SIG-M5 (cell line): ENCODE results near the gene KAZALD1.

ENCODE experiments used
- DNase-seq: peaks from one replicate; lab custom pipeline; 2025; lab: John Stamatoyannopoulos, UW

Gene KAZALD1

DNA sequence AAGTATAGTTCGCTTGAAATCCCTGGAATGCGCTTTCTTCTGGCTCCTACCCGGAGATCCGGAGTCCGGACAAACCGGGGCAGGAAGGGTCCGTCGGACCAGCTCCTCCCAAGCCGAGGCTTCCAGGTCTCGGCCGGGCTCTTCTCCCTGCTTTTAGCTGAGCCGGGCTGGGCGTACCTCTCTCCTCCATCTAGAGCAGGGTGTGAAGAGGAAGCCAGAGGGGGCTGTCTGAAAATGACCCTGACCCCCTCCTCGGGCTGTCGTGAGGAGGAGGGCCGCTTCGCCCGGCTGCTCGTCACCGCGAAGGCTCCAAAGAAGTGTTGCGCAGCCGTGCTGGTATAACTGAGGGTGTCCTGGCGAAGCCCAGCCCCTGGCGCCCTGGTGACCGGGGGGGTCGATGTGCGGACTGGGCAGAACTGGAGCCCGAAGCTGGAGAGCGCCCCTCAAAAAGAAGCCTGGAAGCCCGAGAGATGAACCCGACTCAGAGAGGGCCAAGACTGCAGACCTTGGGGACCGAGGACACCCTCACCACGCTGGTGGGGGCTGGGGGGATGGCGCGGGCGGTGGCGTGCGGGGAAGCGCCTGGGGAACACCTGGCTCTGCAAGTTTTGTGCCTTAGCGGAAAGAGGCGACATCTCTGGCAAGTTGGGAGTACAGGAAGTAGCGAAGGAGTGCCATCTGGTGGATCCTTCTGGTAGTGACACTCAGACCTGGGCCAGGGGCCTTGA, 5.7 kb downstream of the KAZALD1 start:
- no peak for DNase-seq

DNA sequence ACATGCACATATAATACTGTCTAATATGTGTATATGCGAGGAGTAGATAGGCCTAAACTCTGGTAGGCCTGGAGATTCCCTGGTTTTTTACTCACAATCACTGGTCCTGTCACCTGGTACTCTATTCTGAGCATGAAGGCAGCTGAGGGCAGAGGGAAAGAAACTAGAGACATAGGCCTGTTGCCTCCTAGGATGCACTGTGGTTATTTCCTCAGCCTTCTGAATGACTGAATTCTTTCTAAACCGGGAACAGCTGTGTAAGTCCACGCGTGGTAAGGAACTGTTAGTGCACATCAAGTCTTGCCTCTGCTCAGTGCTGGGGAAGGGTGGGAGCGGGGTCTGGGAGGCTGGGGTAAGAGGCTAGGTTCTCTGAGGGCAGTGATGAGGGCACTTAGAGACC, 7.7 kb downstream of the KAZALD1 start:
- no peak for DNase-seq

DNA sequence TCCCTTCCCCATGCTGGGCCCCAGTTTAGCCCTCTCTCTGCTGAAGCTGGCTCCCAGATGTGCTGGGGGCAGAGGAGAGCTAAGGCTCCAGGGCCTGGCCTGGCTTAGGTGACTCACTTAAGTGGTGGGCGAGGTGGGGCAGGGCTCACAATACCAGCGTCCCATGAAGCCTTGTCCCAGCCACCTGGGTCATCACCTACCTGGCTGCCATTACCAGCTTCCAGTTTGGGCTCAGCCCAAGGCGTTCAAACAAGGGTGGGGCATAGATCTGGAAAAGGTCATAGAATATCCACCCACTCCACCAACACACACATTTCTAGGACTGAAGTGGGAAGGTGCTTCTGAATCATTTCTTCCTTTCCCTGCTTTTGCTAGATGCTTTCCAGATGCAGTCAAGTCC, 8.3 kb downstream of the KAZALD1 start:
- DNase-seq: no peak

GRCh38 chr10:101071267-101071884, 9.6 kb downstream of the KAZALD1 start:
- DNase-seq: peak; percentile 94

DNA sequence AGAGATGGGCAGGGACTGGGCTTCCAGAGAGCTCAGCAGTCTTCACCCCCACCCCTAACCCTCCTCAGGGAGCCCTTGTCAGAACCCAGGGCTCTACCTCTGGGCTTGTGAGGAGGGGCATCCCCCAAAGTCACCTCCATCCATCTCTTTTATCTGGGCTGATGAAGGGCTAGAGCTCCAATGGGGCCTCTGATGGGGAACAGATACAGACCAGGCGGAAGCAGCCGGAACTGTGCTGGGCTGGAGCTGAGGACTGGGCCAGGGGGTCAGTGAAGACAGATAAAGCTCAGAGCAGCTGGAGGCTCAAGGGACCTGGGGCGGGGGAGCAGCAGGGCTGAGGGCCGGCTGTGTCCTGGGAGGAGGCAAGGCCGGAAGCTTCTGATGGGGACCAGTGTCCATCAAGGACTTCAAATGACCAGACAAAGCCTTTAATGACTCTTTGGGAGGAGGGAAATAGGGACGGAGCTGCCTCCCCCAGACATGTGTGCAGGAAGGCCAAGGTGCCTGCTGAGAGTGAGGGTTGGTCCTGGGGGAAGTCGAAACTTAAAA, 10.2 kb downstream of the KAZALD1 start:
- DNase-seq: no peak

- no peak for DNase-seq
These were observed 11.1 kb downstream of the KAZALD1 start for GRCh38 chr10:101072923-101073322.

DNA sequence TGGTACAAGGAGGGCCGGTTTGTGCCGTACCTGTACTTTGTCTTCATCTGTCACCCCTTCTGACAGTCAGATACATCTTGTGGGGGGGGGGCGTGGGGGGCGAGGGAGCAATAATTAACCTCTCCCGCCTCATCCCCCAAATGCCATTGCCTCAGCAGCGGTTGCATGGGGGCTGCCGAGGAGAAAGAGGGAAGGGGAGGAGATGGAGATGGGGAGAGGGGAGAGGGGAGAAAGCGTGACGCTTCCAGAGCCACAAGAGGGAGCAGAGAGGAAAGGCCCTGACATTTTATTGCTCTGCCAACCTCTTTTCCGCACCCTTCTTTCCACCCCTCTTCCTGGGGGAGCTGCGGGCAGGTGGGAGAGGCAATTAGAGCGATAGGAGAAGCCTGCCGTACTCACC, 11.8 kb downstream of the KAZALD1 start:
- no peak for DNase-seq

DNA sequence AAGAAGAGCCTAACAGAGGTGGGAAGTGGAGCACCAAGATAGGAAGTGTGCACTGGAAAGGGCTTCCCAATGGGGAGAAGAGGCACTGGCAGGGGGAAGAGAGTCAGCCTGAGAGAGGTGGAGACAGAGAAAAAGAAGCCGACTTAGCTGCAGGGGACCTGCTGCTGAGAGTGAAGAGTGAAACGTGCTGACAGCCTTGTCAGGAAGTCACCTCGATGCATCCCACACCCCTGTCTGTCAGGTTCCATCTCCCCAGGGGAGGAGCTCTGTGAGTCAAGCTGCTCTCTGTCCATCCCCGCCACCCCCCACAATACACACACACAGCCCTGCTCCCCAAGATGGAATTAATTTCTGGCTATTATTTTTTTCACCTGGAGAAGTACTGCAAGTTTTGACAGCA, 14.0 kb downstream of the KAZALD1 start:
- no peak for DNase-seq

DNA sequence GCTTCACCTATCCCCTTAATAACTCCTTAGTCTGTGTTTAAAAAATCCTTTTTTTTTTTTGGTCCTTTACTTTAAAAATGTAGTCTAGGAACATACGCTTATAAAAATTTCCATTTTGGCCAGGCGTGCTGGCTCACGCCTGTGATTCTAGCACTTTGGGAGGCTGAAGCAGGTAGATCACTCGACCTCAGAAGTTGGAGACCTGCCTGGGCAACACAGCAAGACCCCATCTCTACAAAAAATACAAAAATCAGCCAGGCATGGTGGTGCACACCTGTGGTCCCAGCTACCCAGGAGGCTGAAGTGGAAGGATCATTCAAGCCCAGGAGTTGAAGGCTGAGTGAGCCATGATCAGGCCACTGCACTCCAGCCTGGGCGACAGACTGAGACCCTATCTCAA, 14.8 kb downstream of the KAZALD1 start:
- no peak for DNase-seq

GRCh38 chr10:101079874-101080273, 18.1 kb downstream of the KAZALD1 start:
- DNase-seq: no peak

DNA sequence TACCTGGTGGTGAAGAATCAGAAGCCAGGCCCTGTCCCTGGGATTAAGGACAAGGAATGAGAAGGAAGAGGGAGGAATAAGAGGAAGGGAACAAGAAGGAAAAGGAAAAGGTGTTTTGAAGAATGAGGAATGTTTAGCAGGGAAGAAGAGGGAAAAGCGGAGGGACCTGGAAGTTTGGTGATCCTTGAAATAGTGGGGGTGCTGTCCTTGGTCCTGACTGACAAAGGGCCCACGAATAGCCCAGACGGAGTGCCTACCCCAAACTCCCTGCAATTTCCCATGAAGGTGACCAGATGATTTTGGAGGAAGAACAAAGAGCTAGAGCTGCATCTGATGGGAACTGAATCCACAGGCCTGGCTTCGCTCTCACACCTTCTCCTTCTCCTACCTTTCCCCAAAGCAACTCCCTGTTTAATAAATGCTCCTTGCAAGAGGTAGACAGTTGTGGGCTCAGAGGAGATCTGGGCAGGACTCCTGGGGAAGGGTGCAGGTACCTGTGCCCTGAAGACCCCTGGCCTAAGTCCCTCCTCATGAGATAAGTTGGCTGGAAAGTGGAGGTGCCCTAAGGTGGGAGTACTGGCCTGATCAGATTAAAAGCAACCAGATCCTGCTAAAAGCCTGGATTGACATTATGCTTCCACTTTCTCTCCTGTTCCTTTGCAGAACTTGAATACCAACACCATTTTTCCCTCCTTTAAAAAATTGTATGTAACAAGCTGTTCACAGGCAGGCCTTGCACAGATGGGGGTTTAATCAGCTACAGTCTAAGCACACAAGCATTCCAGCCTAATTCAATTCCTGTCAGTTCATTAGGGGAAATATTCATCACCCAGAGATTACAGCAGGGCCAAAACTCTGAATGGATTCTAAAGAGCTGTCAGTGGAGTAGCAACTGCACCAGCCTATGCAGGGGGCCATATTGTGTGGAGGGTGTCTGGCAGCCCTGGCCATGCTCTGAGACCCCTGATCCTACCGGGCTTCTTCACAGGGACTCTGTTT, 19.4 kb downstream of the KAZALD1 start:
- DNase-seq: no peak

DNA sequence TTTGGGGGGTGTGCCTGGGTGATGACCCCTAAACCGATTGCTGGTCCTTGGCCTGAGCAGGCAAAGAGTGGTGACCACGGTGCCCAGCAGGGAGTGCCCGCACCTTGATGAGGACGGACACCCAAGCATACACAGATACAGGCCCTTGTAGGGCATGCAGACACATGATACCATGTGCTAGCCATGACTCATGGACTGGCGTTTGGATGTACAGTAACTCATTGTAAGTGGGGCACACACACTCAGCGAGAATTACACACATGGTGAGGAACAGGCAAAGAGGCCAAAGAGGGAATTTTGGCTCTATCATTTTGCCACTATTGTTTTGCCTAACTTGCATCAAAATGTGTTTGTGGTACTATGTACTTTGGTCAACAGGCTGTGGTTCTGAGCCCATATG, 24.1 kb downstream of the KAZALD1 start:
- DNase-seq: no peak

GRCh38 chr10:101087376-101087775, 25.6 kb downstream of the KAZALD1 start:
- DNase-seq: no peak

GRCh38 chr10:101087965-101088364, 26.2 kb downstream of the KAZALD1 start:
- no peak for DNase-seq

DNA sequence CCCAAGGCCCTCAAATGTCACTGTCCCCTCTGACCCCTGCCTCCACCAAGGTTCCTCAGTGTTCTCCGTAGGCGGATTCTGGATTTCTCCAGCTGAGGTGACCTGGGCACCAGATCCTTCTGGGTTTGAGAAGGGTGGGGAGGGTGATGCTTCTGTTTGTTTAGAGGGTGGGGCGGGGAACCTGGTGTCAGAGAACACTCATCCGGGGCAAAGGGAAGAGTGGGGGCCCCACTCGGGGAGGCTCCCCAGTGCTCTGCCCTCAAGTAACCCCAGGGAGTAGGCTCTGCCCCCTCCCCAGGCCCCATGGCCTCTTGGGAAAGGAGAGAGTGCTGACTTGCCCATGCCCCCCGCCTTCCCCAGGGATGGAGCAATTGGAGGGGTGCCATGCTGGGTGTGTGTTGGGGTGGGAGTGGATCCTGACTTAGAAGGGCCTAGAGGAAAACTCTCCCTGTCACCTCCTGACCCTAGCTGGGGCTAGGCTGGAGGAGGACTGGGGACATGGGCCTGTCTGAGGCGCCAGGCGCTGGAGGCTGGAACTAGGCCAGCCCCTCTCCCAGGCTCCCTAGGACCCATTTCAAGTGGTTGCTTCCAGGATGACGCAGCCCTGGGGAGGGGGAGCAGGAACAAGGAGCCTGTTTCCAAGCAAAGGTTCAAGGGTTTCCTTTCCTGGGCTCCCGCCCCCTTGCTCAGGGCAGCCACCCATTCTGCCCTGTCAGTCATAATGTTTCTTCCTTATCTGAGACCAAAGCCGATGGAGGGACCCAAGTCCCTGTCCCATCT, 27.9 kb downstream of the KAZALD1 start:
- DNase-seq: no peak

GRCh38 chr10:101090597-101090996, 28.8 kb downstream of the KAZALD1 start:
- no peak for DNase-seq

GRCh38 chr10:101091546-101092290, 29.9 kb downstream of the KAZALD1 start:
- no peak for DNase-seq

GRCh38 chr10:101092881-101093354, 31.1 kb downstream of the KAZALD1 start:
- DNase-seq: no peak

GRCh38 chr10:101094121-101094879, 32.5 kb downstream of the KAZALD1 start:
- no peak for DNase-seq

DNA sequence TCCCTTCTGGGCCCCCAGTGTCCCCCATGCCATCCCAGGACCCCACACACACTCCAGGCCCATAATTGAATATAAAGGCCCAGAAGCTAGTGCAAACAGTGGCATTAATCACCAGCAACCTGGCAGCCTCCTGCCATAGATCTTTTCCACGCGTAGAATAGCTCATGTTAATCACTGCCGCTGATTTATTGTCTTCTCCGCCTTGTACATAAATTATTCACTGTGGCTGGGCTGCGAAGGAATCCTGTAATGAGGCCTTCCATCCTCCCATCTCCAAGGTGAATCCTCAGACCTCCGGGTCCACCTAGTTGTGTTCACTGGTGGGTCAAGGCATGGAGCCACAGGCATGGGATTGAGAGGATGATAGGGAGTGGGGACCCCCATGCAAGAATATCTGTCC, 33.2 kb downstream of the KAZALD1 start:
- no peak for DNase-seq
